Activated gamma-delta T cell treated with anti-CD3 and anti-CD28 coated beads, Interleukin-2, amount 50 U/mL, for 16 hours (primary cell): ENCODE measurements around the gene SARDH.
"Not testable (repeated sequence)": the region's sequence is repeated elsewhere in the genome, so short reads cannot be mapped to it uniquely, and the experiment has no call there.

Experiments
- DNase-seq: peaks from one replicate; pipeline ENCODE4 v3.0.0-alpha.2; 2020; ENCODE audit warnings: low read depth

Gene SARDH

DNA sequence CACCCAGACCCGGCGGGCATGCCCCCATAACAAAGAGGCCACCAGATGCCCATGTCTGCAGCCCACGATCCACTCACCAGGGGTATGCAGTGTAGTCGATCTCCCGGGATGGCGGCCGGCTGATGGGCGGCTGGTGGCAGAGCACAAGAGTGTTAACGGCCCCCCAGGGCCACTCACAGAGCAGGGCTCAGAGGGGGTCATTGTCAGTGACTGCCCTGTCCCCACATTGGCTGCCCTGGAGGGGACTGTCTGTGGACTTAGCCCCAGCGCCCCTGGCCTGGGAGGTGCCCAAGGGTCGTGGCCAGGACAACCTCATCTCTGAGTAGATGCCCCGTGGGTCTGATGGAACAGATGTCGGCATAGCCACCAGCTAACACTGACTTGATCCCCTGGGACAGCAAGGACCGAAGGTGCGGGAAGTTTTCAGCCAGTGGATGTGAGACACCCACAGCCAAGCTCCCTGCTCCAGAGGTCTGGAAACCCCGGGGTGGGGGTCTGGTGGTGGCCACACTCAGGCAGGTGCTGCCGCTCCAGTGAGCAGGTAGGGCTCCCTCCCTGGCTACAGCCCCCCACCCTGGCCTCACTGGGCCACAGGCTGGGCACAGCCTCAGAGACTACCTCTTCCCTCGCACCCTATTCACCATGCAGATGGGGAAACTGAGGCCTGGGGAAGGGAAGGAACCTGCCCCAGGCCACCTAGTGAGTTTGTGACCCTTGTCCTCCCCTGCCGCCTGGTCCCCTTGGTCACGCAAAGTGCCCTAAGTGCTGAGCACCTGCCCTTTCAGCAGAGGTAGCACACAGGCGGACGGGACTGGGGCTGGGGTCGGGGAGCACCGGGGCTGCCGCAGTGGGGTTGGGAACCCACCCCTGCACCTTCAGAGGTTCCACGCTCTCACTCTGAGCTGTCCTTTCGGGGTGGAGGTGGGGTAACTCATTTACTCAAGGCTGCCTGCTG, 38.1 kb upstream of the SARDH start:
- no peak for DNase-seq

DNA sequence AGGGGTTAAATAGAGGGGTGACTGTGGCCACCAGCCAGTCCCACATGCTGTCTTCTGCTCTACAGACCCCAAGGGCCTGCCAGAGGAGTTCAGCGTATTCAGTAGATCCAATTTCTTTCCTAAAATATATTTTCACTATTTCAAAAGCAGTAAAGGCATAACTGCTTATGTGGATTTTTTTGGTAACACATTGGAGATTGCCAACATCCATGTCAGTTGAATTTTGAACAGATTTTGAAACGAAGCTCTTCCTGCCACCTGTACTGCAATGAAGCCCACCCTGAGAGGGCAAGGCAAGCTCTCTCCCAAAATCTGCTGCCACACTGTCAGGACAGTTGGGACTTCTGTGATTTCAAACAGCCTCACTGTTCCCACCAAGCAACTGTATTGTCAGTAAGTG, 37.1 kb upstream of the SARDH start:
- DNase-seq = no peak

DNA sequence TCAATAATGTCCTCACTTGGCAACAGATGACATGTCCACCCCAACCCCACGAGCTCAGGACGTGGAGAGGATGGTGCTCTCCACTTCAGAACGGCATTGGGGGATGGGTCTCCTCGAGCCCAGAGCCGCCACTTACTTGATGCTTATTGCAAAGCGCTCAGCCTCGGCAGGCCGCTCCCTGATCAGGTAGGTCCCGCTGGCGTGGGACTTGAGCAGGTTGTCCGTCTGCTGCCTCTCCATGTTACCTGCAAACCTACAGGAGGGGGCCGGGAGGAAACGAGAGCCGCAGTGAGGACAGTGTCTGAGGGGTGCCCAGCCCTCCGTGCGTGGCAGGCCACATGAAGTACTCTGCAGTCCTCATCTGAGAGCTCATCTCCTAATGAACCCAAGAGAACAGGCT, 36.6 kb upstream of the SARDH start:
- DNase-seq = no peak

DNA sequence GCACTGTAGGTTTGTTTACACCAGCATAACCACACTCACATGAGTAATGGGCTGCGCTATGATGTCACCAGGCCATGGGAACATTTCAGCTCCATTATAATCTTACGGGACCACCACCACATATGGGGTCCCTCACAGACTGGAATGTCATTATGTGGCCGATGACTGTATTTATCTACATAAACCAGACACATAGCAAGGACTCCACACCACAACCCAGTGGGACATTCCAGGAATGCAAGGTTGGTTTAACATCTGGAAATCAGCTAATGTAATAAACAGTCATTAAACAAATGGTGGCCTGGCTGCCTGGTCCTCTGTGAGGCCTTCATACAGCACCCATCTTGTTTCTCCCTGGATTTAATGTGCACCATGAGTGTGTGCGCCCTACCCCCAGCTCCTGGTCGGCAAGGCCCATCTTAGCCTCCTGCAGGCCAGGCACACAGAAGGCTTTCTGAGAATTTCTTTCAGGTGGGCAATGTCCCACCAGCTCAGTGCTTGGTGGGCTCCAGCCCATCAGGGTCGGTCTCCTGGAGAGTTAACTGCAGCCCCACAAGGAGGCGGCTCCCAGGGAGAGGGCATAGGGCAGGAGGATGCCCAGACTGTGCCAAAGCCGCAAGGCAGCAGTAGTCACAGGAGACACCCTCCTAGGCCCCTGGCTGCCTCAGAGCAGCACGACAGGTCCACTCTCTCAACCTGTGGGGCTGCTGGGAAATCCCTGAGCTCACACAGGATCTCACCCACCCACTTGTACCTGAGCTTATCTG, 35.9 kb upstream of the SARDH start:
- no peak for DNase-seq

DNA sequence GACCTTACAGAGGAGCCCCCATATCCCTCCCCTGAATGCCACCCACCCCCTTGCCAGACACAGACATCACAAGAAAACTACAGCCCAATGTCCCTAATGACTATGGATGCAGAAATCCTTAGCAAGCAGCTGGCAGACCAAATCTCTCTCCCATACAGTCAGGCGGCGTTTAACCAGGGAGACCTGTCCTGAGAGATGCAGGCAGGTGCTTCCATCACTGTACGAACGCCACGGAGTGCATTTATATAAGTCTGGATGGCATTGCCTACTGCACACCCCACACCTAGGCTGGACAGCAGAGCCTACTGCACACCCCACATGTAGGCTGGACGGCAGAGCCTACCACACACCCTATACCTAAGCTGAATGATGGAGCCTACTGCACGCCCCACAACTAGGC, 34.4 kb upstream of the SARDH start:
- DNase-seq = no peak

DNA sequence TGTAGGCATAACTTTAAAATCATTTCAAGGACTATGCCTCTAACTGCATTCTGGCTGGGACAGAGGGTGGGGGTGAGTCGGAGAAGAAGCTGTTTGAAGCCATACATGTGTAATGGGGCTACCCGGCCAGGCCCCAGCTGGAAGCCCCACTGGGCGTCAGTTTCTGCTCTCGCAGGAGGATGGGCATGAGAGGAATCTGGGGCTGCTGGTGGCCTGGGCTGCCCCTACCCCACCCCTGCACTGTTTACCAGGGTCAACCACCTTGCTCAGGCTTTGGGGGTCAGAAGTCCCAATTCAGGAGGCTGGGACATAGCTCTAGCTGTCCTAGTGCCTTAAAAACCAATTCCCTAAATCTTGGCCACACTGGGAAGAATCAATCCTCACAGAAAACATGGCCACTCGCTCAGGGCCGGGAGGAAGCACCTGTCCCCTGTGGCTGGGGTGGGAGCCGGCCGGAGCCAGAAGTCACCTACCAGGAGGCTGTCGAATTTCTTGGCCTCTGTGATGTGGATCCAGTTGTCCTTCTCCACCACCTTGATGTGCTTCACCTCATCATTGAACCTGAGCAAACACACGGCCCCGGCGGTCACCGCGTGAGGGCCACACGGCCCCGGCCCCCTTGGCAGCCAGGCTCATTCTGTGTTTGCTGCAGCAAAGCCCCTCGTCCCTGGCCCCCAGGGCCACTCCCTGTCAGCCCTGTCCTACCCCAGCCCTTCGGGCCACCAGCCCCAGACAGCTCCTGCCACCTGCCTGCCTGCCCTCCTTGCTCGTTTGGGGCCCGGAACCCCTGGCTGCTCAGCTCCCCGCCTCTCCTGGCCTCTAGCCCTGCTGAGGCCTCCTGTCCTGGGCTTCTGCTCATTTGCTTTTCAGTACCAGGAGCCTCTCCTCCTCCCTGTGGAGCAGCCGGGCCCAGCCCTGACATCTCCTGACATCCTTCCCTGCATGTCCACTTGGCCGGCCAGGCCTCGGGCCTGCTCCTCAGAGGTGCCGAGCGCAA, 33.6 kb upstream of the SARDH start:
- DNase-seq = no peak

GRCh38 chr9:133770076-133770777, 32.1 kb upstream of the SARDH start:
- DNase-seq = no peak

- DNase-seq = no peak
Measured at GRCh38 chr9:133769511-133770075, 31.4 kb upstream of the SARDH start.

GRCh38 chr9:133768859-133769510, 30.8 kb upstream of the SARDH start:
- no peak for DNase-seq

- DNase-seq = no peak
Measured at GRCh38 chr9:133768371-133768858, 30.3 kb upstream of the SARDH start.

DNA sequence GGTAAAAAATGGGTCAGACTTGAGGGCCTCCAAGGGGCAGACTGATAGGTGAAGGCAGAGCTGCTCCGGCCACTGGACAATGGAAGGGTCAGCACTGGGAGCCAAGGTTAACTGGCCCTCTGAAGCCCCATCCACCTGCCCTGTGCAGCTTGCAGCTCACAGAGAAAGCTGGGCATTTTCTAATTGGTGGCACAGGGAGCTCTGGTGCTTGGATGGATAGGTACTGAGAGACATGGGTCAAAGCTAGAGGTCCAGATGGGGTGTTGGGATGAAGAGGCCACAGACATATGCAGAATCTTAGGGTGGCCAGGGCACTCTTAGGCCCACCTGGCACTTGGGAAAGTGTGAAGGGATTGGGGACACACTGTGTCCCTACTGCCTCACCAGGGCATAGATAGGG, 29.5 kb upstream of the SARDH start:
- DNase-seq = no peak

- DNase-seq = no peak
Measured at GRCh38 chr9:133767008-133767407, 28.9 kb upstream of the SARDH start.

DNA sequence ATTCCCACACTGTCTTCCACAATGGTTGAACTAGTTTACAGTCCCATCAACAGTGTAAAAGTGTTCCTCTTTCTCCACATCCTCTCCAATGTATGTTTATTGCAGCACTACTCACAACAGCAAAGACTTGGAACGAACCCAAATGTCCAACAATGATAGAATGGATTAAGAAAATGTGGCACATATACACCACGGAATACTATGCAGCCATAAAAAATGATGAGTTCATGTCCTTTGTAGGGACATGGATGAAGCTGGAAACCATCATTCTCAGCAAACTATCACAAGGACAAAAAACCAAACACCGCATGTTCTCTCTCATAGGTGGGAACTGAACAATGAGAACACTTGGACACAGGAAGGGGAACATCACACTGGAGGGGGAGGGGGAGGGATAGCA, 28.1 kb upstream of the SARDH start:
- DNase-seq = not testable (repeated sequence)

DNA sequence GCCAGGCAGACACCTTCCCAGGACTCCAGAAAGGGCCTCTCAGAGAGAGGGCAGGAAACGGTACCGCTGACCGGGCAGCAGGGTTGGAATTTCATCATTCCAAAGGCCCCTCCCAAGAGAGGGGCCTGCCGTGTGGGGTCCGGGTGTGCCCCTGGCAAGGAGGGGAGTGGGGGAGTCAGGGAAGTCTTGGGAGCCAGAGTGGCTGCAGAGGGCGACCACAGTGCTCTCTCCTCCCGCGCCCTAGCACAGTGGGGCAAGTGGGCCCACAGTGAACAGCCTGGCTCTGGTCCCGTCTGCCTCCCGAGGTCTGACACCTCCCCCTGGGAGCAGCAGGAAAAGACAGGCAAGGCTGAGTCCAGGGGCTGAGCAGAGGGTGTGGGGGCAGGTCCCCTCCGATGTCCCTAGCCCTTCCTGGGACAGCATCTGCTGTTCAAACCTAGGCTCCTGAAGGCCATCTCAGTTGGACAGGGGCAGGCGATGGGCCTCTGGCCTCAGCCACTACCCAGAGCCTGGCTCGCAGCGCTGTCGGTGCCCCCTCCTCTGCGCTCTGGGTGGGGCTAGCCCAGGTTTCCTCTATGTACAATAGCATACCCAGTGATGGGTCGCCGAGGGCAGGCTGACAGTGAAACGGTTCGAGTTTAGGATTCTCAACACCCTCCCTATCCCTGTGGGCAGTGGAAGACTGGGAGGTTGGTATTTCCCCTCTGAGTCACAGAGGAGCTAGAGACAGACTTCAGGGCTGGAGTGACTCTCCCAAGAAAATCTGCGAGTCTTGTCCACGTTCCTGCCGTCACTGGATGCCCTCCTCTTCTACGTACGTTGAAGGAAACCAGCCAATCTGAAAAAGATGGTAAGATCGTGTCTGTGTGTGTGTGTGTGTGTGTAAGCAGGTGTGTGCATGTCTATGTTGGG, 25.4 kb upstream of the SARDH start:
- no peak for DNase-seq

GRCh38 chr9:133762488-133763271, 24.5 kb upstream of the SARDH start:
- DNase-seq = no peak

DNA sequence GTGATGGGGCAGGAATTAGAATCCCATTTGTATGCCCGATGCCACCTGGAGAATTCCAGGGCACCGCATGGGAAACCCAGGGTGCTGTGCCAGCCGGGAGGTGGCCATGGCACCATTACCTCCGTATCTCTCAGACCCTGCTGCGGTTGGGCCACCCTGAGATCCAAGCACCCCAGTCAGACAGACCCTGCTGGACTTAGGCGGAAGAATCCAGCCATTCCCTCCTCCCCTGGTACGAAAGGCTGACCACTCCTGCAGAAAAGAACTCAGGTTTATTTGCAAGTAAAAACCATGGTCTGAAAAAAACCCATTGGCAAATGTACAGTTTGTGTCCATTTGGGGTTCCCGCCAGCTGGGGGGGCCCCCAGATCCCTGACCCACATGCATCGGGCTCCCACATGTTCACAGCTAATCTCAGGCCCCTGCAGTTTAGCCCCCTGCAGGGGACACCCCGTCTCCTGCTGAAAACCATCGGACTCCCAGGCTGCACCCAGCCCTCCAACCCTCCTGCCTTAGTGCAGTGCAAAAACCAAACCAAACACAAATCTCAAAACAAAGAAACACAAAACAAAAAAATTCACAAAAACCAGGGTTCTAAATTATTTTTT, 23.6 kb upstream of the SARDH start:
- no peak for DNase-seq

- no peak for DNase-seq
Measured at GRCh38 chr9:133760713-133761290, 22.6 kb upstream of the SARDH start.

GRCh38 chr9:133759946-133760345, 21.8 kb upstream of the SARDH start:
- no peak for DNase-seq
